ENCODE data around the gene LDHB. TPM values are rescaled to one million over a fixed set of nuclear protein-coding genes. Genes with fewer than 3 reads are reported as not detected.

LDHB gene
- total and polyA plus RNA-seq, 10 of the 15 experiments (the other 5 are each of a cell fraction or from before 2014, with no cell fraction given), result 800 to 3,692 (median 1,366) TPM

GRCh38 chr12:21678959-21679358 is 21.3 kb upstream of the LDHB start:
- H3K4me2 ChIP-seq (ENCODE audit: control insufficient read depth, insufficient read depth), result no peak overlapping the region
- H3K36me3 ChIP-seq (ENCODE audit: control insufficient read depth in 2 of 2, insufficient read depth in 2 of 2, low read length in 1 of 2), result no peaks in the 10 kb centered on the region
- H2AFZ ChIP-seq (ENCODE audit: control insufficient read depth, low read depth, low read length), result no peak overlapping the region
- TF ChIP-seq SMAD1 (IDR thresholded peaks at IDR 0.05; ENCODE audit: low read depth, partially characterized antibody) (no peak), CEBPB (IDR thresholded peaks at IDR 0.05; ENCODE audit: borderline replicate concordance in 1 of 2, low read depth in 2 of 2, low read length in 2 of 2) (no peak), NR2C1 (IDR thresholded peaks at IDR 0.05) (no peak), NFYA (IDR thresholded peaks at IDR 0.05; ENCODE audit: borderline replicate concordance, low read depth, low read length) (no peak), RELA (IDR thresholded peaks at IDR 0.05; ENCODE audit: borderline replicate concordance, partially characterized antibody) (no peak), SMC3 (IDR thresholded peaks at IDR 0.05; ENCODE audit: borderline replicate concordance, low read length) (no peak), NKRF (conservative IDR thresholded peaks at IDR 0.05) (no peak)
- POLR2A ChIA-PET, result no interaction called here
- H3K9ac ChIP-seq (ENCODE audit: control insufficient read depth, insufficient read depth, low read length), result no peak overlapping the region
- DNase-seq (ENCODE audit: low read depth, low spot score) (no peak), ATAC-seq (no peak), FAIRE-seq (no peak)
- intact Hi-C loops (cut with micrococcal nuclease; ENCODE audit: unreplicated experiment) (no loop called here), in situ Hi-C loops (cut with MboI) (loop anchor here (10.0 kb wide), 1 partner anchor 364 kb away; no protein-coding TSS in a partner anchor)
- no TSS peak for BruUV-seq (replicated peaks)
- RAD21 ChIA-PET (ENCODE audit: unreplicated experiment), result interaction anchor here (0.7 to 0.9 kb wide), 2 partner anchors 21 to 27 kb away, joined by 3 to 4 read pairs; partner anchors contain the start of gene LDHB
- no peak overlapping the region for H3K4me3 ChIP-seq
- no peaks in the 10 kb centered on the region for H4K20me1 ChIP-seq (ENCODE audit: control insufficient read depth, insufficient read depth)
- SMC1A ChIA-PET (ENCODE audit: uncharacterized antibody, unreplicated experiment), result interaction anchor here (0.9 to 1.1 kb wide), 5 partner anchors 10 to 198 kb away, joined by 3 to 4 read pairs (median 3); partner anchors contain the start of genes GOLT1B and RECQL
- no peak overlapping the region for H3K27ac ChIP-seq (ENCODE audit: control insufficient read depth, insufficient read depth)
- CTCF ChIA-PET, result interaction anchor here (0.9 to 3.8 kb wide), 8 partner anchors 13 to 430 kb away, joined by 3 to 30 read pairs (median 4); partner anchors contain the start of gene LDHB
- no peaks in the 10 kb centered on the region for H3K79me2 ChIP-seq (ENCODE audit: control insufficient read depth, insufficient read depth, low read length)
- H3K27me3 ChIP-seq (replicated peaks in 1 of 2; ENCODE audit: control insufficient read depth in 2 of 2, insufficient read depth in 2 of 2, low read length in 1 of 2), result peaks cover 0 to 3% of the 10 kb centered on the region in 2 experiments; a peak in 1 of 4 replicates
- H3K9me3 ChIP-seq (replicated peaks; ENCODE audit: control insufficient read depth, insufficient read depth, low read length), result no peaks in the 10 kb centered on the region
- H3K4me1 ChIP-seq (ENCODE audit: control insufficient read depth, insufficient read depth, low read length), result no peaks in the 10 kb centered on the region
- WGBS (ENCODE audit: insufficient coverage, insufficient replicate concordance, low lambda C conversion rate, missing lambda C conversion rate), result 5% methylated on average over 1 of the region's 1 CpG
